Fibroblast of mammary gland (primary cell): ENCODE results near the gene IFITM5.

Experiments used
- DNase-seq: peaks from one replicate; pipeline ENCODE4 v3.0.0-alpha.2; 2010; ENCODE audit warnings: low read depth
- H3K4me3 ChIP-seq: 2 replicates; pipeline ENCODE4 v1.5.1; 2011; ENCODE audit warnings: low read depth, mild to moderate bottlenecking, low read length, moderate library complexity; ENCODE audit not compliant: control insufficient read depth
- TF ChIP-seq, protein P1 (sequence below): conservative IDR thresholded peaks from 2 replicates; pipeline ENCODE4 v1.5.1; 2011; ENCODE audit warnings: low read depth, low read length, inconsistent platforms; ENCODE audit not compliant: control insufficient read depth, insufficient read depth

The IFITM5 gene

DNA sequence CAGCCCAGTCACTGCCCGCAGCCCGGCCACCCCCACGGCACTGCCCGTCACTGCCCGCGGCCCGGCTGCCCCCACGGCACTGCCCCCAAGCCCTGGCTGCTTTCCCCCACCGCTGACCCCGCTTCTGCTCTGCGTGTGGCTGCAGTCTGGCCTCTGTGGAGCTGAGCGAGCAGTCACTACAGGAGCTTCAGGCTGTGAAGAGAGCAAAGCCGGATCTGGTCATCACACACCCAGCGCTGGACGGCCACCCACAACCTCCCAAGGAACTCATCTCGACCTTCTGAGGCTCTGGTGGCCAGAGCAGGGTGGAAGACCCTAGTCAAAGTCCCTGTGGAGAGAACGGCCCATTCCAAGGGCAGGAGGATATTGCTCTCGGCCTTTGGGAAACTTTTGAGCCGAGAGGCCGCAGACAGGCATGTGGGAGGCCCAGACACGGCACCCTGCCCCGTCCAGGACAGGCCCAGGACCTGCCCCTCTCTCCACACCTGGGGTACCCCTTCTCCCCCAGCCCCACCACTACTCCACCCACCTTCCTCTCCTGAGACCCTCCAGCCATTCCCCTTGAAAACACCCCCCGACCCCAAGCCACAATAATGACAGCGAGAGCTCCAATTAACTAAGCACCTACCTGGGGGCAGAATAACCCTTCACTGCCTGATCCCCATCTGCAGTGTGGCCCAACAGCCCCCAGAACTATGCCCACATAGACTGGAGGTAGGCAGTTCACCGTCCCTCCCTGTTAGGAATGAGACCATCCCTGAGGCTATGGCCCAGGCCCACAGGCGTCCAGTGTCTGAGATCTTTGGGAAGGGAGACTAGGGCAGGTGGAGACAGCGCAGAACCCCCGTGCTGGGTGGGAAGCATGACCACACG, 14.1 kb downstream of the IFITM5 start:
- TF ChIP-seq, protein P1, sequence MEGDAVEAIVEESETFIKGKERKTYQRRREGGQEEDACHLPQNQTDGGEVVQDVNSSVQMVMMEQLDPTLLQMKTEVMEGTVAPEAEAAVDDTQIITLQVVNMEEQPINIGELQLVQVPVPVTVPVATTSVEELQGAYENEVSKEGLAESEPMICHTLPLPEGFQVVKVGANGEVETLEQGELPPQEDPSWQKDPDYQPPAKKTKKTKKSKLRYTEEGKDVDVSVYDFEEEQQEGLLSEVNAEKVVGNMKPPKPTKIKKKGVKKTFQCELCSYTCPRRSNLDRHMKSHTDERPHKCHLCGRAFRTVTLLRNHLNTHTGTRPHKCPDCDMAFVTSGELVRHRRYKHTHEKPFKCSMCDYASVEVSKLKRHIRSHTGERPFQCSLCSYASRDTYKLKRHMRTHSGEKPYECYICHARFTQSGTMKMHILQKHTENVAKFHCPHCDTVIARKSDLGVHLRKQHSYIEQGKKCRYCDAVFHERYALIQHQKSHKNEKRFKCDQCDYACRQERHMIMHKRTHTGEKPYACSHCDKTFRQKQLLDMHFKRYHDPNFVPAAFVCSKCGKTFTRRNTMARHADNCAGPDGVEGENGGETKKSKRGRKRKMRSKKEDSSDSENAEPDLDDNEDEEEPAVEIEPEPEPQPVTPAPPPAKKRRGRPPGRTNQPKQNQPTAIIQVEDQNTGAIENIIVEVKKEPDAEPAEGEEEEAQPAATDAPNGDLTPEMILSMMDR: no peak
- H3K4me3 ChIP-seq: no peak overlapping the region
- DNase-seq: no peak

DNA sequence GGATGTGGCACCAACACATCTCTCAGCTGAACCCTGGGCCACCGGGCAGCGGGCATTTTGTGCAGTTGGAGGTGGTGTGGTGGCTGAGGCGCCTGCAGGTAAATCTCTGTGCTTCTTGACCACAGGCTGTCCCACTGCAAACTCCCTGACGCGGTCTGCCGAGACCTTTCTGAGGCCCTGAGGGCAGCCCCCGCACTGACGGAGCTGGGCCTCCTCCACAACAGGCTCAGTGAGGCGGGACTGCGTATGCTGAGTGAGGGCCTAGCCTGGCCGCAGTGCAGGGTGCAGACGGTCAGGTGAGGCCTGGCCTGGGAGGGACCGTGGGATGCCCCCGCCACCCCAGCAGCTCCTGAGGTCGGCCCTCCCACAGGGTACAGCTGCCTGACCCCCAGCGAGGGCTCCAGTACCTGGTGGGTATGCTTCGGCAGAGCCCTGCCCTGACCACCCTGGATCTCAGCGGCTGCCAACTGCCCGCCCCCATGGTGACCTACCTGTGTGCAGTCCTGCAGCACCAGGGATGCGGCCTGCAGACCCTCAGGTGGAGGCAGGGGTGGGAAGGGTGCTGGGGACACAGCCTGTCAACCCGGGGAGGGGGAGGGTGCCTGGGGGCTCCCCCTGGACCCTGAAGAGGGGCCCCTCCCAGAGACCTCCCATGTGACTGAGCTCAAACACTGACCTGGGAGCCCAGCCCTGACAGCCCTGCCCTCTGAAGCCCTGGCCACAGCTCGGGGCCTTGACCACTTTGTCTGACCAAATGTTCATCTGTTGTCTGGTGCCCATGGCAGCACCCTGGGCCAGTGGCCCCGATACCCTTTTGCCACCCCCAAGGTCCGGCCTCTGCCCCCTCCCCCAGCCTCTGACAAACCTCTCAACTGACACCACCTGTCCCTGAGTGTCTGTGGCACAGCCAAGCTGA, 15.0 kb downstream of the IFITM5 start:
- TF ChIP-seq, protein P1: no peak
- no peak for DNase-seq
- no peak overlapping the region for H3K4me3 ChIP-seq

DNA sequence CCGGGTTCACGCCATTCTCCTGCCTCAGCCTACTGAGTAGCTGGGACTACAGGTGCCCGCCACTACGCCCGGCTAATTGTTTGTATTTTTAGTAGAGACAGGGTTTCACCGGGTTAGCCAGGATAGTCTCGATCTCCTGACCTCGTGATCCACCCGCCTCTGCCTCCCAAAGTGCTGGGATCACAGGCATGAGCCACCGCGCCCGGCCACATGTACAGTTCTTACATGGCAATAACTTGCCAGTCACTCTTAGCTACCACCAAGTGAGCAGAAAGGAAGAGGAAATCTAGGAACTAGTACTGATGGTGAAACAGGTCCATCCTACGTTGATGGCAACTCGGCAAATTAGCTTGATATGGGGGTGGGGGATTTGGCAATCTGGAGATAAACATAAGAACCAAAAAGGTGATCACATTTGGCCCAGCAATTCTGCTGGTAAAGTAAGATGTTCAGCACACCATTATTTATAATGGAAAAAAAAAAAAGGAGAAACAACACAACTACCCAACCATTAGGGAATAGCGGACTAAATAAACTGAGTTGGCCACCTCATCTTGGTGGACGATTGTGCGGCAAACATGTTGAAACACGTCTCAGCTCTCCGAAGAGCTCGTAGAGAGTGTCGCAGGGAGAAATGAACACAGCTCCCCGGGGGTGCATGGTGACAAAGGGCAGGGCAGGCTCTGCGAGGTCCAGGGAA, 15.8 kb downstream of the IFITM5 start:
- TF ChIP-seq, protein P1: no peak
- no peak overlapping the region for H3K4me3 ChIP-seq
- DNase-seq: no peak

DNA sequence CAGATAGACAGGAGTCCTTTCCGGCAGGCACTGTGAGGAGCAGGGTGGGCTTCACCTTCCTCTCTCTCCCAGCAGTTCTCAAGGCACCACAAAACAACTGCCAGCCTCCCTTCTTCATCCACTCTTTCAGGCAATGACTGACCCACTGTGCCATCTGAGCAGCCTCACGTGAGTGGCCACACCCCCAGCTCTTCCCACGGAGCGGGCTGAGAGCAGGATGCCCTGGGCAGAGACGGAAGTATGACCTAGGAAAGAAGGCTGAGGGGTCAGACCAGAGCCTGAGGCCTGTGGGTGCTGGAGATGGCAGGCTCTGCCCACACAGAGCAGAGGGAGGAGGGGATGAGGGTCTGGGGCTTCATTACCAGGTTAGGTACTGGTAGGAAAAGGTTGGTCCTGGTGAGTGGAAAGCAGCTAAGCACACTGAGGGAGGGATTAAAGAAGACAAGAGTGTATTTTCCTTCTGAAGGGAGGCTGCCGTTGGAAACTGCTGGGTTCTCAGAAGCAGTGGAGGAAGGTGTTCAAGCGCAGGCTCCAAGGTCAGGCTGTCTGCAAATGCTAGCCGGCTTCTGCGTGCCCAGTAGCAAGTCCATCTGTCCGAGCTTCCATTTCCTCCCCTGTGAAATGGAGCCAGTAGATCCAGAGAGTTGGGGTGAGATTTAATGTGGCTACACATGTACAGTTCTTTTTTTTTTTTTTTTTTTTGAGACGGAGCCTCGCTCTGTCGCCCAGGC, 16.5 kb downstream of the IFITM5 start:
- no peak overlapping the region for H3K4me3 ChIP-seq

DNA sequence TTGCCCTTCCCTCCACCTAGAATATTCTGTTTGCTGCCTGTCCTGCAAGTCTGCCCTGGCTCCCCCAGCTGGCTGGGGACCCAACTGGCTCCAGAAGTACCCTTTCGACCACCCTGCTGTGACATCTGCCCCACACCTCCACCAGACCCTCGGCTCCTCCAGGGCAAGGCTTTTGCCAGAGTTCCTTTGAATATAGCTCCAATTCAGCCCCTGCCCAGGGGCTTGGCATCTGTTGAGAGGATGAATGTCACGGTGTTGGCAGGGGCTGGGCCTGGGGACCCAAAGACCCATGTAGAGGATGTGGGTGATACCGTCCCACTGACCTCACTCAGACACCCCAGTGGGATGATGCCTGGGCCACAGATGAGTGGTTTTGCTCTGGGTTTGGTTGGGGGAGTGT, 17.2 kb downstream of the IFITM5 start:
- TF ChIP-seq, protein P1: no peak
- no peak for DNase-seq
- no peak overlapping the region for H3K4me3 ChIP-seq

More for the DNA sequence above, 16.5 kb downstream of the IFITM5 start:
- TF ChIP-seq, protein P1: no peak
- DNase-seq: no peak
